HG02970 (cell line): ENCODE results near the gene CYBC1.

Source experiments
- ATAC-seq: cut with Tn5 transposase; IDR thresholded peaks from one replicate; pipeline ENCODE4 v1.9.1; 2021; ENCODE audit warnings: mild to moderate bottlenecking, moderate library complexity, moderate number of reproducible peaks; ENCODE audit not compliant: unreplicated experiment, low FRiP score

The CYBC1 gene

DNA sequence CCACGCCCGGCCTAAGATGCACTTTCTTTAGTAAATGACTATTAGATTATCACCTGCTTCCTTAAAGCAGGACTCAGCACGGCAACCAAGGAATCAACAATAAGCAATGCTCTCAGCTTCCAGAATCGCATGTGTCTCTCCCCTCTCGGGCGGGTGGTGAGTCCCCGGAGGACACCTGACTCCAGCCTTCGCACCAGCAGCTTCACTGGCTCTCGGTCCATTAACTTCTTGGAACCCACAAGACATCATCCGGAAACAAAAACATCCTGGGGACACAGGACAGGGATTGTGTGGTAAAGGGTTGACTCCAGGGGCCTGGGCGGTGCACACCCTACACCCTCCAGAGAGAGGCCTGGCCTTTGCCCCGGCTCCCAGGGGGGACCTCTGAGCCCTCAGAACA lies 56.3 kb downstream of the CYBC1 start:
- ATAC-seq, result no peak

DNA sequence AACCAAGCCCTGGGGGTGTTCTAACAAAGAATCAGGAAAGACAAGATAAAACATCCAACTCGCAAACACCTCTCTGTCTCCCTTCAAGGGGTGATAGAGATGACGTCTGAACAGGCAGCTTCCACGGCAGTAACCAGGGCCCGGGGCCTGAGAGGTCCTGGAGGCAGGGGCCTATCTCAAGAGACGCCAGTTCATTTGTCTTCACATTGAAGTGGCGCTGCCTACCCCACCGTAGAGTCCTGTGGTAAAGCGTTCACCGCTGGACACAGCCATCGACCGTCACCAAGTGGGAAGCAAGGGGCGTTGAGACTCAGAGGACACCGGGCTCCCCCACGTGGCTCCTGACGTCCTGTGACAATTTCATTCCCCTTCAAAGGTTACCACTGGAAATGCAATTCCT lies 57.6 kb downstream of the CYBC1 start:
- no peak for ATAC-seq
